ENCODE measurements around the gene PLXNA1.

DNA sequence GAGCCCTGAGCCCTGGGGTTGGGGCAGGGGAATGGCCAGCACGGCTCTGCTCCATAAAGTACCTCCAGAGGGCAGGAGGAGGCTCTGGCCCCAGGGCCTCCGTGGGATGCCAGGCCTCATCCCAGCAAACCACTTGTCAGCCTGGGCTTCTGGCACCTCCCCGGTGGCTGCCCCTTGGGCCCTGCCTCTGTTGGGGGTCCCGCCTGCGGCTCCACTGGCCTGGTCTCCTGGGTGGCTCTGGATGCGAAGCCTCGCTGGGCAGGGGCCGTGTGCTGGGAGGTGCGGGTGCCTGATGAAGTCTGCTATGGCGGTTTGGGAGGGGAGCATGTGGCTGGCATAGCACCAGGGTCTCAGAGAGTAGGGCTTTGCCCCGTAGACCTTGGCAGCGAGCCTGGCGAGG, 37.6 kb downstream of the PLXNA1 start:
- TF ChIP-seq SP1 (IDR thresholded peaks at IDR 0.05) (no peak), BHLHE40 (IDR thresholded peaks at IDR 0.05; ENCODE audit: borderline replicate concordance) (no peak), FOXM1 (IDR thresholded peaks at IDR 0.05; ENCODE audit: borderline replicate concordance) (no peak), SUZ12 (IDR thresholded peaks at IDR 0.05) (no peak), TARDBP (IDR thresholded peaks at IDR 0.05) (no peak), FOXK2 (IDR thresholded peaks at IDR 0.05) (no peak), NFRKB (IDR thresholded peaks at IDR 0.05) (no peak), ARNT (IDR thresholded peaks at IDR 0.05) (no peak), LEF1 (IDR thresholded peaks at IDR 0.05; ENCODE audit: borderline replicate concordance) (no peak), FOXA1 (IDR thresholded peaks at IDR 0.05) (no peak), HDGF (IDR thresholded peaks at IDR 0.05; ENCODE audit: borderline replicate concordance) (no peak), L3MBTL2 (conservative IDR thresholded peaks at IDR 0.05) (no peak)
- TF ChIP-seq, protein P1, sequence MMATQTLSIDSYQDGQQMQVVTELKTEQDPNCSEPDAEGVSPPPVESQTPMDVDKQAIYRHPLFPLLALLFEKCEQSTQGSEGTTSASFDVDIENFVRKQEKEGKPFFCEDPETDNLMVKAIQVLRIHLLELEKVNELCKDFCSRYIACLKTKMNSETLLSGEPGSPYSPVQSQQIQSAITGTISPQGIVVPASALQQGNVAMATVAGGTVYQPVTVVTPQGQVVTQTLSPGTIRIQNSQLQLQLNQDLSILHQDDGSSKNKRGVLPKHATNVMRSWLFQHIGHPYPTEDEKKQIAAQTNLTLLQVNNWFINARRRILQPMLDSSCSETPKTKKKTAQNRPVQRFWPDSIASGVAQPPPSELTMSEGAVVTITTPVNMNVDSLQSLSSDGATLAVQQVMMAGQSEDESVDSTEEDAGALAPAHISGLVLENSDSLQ (IDR thresholded peaks at IDR 0.05) = no peak
